RWPE2 (cell line): Measurements from ENCODE around the gene ARHGEF37.
A peak's percentile ranks its signal among the peaks of the same experiment; 100 is the strongest.

Experiments used
- ATAC-seq: fragments of 200-7000 bp; cut with Tn5 transposase; 3 replicates; pipeline ENCODE4 v1.9.1; 2021; ENCODE audit warnings: low read depth
- DNase-seq: peaks from one replicate; pipeline ENCODE4 v3.0.0-alpha.2; 2020; ENCODE audit warnings: low spot score
- H3K27ac ChIP-seq: fragments of 450-650 bp; 2 replicates; pipeline ENCODE4 v1.5.1; 2017; ENCODE audit warnings: mild to moderate bottlenecking; ENCODE audit not compliant: poor library complexity, severe bottlenecking
- H3K27me3 ChIP-seq: fragments of 250-450 bp; sonication (Bioruptor Pico); 2 replicates; pipeline ENCODE4 v1.5.1; 2021; ENCODE audit warnings: mild to moderate bottlenecking, moderate library complexity; ENCODE audit not compliant: insufficient read depth, poor library complexity, severe bottlenecking
- H3K36me3 ChIP-seq: fragments of 250-450 bp; sonication (Bioruptor Pico); 2 replicates; pipeline ENCODE4 v1.5.1; 2020; ENCODE audit warnings: low read depth, mild to moderate bottlenecking, moderate library complexity
- H3K4me1 ChIP-seq: fragments of 250-450 bp; sonication (Bioruptor Pico); 2 replicates; pipeline ENCODE4 v1.5.1; 2021; ENCODE audit warnings: mild to moderate bottlenecking, moderate library complexity; ENCODE audit not compliant: insufficient read depth, poor library complexity, severe bottlenecking
- H3K4me3 ChIP-seq: fragments of 250-450 bp; sonication (Bioruptor Pico); 2 replicates; pipeline ENCODE4 v1.5.1; 2021; ENCODE audit warnings: mild to moderate bottlenecking, moderate library complexity; ENCODE audit not compliant: severe bottlenecking
- H3K9me3 ChIP-seq: fragments of 250-450 bp; sonication (Bioruptor Pico); 2 replicates; pipeline ENCODE4 v1.5.1; 2021; ENCODE audit warnings: mild to moderate bottlenecking, moderate library complexity; ENCODE audit not compliant: severe bottlenecking
- TF ChIP-seq, protein P1 (sequence below): fragments of 450-650 bp; IDR thresholded peaks from one replicate; pipeline ENCODE4 v1.5.1; 2017; ENCODE audit warnings: mild to moderate bottlenecking, moderate library complexity; ENCODE audit not compliant: poor library complexity, severe bottlenecking

The ARHGEF37 gene

DNA sequence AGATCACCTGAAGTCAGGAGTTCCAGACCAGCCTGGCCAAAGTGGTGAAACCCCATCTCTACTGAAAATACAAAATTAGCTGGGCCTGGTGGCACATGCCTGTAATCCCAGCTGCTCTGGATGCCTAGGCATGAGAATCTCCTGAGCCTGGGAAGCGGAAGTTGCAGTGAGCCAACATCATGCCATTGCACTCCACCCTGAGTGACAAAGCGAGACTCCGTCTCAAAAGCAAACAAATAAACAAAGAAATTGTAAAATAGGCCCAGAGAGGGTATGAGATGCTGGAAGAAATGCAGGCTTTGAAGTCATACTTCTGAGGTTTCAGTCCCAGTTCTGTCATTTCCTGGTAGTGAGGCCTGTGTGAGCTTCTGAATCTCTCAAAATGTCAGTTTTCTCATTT is 5.3 kb upstream of the ARHGEF37 start:
- Histone ChIP-seq H3K9me3 (no peaks in the 10 kb centered on the region), H3K27me3 (no peaks in the 10 kb centered on the region), H3K27ac (no peak overlapping the region), H3K4me1 (peaks cover 5% of the 10 kb centered on the region), H3K36me3 (no peaks in the 10 kb centered on the region), H3K4me3 (no peak overlapping the region)
- TF ChIP-seq, protein P1, sequence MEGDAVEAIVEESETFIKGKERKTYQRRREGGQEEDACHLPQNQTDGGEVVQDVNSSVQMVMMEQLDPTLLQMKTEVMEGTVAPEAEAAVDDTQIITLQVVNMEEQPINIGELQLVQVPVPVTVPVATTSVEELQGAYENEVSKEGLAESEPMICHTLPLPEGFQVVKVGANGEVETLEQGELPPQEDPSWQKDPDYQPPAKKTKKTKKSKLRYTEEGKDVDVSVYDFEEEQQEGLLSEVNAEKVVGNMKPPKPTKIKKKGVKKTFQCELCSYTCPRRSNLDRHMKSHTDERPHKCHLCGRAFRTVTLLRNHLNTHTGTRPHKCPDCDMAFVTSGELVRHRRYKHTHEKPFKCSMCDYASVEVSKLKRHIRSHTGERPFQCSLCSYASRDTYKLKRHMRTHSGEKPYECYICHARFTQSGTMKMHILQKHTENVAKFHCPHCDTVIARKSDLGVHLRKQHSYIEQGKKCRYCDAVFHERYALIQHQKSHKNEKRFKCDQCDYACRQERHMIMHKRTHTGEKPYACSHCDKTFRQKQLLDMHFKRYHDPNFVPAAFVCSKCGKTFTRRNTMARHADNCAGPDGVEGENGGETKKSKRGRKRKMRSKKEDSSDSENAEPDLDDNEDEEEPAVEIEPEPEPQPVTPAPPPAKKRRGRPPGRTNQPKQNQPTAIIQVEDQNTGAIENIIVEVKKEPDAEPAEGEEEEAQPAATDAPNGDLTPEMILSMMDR = no peak
- ATAC-seq (no peak), DNase-seq (no peak)

DNA sequence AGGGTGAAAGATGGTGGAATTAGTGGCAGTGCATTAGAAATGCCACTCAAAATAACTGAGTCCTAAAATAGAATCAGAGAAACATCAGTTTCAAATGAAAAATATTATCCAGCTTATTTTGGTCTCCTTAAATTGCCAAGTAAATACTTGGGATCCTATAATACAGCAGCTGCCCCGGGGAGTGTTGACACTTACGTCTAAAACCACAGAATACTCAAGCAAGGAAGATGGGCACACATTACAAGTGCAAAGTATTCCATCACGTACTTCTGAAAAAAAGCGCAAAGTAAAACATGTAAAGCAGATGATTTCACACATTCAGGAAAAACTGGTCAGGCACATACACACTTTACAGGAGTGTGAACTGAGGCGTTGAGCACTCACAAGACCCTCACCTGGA is 2.4 kb upstream of the ARHGEF37 start:
- H3K27ac ChIP-seq = no peak overlapping the region
- H3K36me3 ChIP-seq = no peaks in the 10 kb centered on the region
- no peaks in the 10 kb centered on the region for H3K9me3 ChIP-seq
- DNase-seq = no peak
- peaks cover 10% of the 10 kb centered on the region for H3K4me1 ChIP-seq
- no peak for ATAC-seq
- no peaks in the 10 kb centered on the region for H3K27me3 ChIP-seq
- H3K4me3 ChIP-seq = no peak overlapping the region
- TF ChIP-seq, protein P1 = no peak

DNA sequence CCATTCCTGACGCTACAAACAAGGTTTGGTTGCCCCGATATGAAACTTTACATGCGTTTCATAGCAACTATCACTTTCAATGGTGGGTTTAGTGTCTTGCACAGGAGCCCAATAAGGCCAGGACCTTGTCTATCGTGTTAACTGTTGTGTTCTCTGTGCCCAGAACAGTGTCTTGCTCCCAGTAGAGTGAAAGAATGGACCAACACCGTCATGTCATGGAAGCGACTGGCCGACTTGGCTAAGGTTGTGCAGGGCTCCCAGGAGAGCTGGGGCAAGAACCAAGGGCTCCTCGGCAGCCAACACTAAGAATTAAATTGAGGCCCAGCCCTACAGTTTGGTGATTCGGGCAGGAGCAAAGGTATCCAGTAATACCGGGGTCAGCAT is 498 bp upstream of the ARHGEF37 start:
- H3K9me3 ChIP-seq = no peaks in the 10 kb centered on the region
- peak overlapping the region; percentile 42 for H3K4me3 ChIP-seq
- peaks cover 10% of the 10 kb centered on the region for H3K4me1 ChIP-seq
- H3K36me3 ChIP-seq = no peaks in the 10 kb centered on the region
- no peak for DNase-seq
- H3K27ac ChIP-seq = peak overlapping the region; percentile 35
- TF ChIP-seq, protein P1 = no peak
- H3K27me3 ChIP-seq = no peaks in the 10 kb centered on the region
- ATAC-seq = no peak; the same call in 2 of the 3 replicates

DNA sequence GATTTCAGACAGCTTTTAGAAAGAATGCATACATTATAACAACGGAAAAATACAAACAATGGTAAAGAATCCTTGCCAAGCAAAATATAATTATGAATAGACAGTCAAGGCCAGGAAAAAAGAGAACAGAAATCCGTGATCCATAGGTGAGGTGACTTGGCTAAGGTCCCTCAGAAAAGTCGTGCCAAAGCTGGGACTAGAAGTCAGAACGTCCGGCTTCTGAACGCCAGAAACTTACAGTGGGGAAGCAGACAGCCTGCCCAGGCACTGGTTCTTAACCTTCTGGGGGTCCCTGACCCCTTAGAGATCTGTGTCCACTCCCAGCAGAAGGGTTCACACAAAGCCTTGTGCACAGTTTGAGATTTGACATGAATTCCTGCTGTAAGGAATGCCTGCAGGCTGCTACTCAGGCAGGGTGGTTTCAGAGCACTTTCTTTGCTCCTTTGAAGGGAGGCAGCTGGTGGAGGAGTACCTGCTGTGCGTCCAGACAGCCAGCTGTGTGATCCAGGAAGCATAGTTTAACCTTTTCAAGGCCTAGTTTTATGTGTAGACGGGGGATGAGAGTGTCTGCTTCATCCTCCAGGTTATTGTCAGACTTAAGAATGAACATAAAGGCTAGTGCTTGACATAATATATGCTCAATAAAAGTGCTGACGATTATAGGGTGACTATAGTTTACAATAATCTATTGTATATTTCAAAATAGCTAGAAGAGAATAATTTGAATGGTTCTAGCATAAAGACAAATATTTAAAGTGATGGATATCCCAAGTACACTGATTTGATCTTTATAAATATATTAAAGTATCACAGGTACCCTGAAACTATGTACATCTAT is 852 bp downstream of the ARHGEF37 start:
- H3K4me3 ChIP-seq = peak overlapping the region; percentile 42
- peak overlapping the region; percentile 35 for H3K27ac ChIP-seq
- H3K9me3 ChIP-seq = no peaks in the 10 kb centered on the region
- H3K36me3 ChIP-seq = no peaks in the 10 kb centered on the region
- ATAC-seq (peak; percentile 40; the same call in 2 of the 3 replicates), DNase-seq (no peak)
- TF ChIP-seq, protein P1 = no peak
- no peaks in the 10 kb centered on the region for H3K27me3 ChIP-seq
- H3K4me1 ChIP-seq = peaks cover 10% of the 10 kb centered on the region

DNA sequence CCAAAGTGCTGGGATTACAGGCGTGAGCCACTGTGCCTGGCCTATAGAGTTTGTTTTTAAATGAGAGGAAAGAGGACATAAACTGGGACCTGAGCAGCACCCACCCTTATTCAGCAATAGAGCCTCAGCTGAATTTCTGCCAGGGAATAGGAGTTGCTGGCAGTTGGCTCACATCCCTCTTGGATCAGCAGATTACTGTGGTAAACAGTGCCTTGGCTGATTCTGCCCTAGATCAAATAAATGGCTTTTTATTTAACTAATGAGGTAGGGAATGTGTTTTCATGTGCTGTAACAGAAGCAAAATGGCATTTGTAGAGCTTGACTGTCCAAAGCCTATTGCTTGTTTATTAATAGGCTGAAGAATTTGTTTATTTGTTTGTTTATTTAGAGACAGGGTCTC is 2.1 kb downstream of the ARHGEF37 start:
- TF ChIP-seq, protein P1 = no peak
- H3K36me3 ChIP-seq = no peaks in the 10 kb centered on the region
- H3K9me3 ChIP-seq = no peaks in the 10 kb centered on the region
- ATAC-seq = no peak
- no peak overlapping the region for H3K27ac ChIP-seq
- H3K27me3 ChIP-seq = no peaks in the 10 kb centered on the region
- no peak overlapping the region for H3K4me3 ChIP-seq
- no peak for DNase-seq
- peaks cover 10% of the 10 kb centered on the region for H3K4me1 ChIP-seq
